Measurements from ENCODE around the gene PLEKHA6.

DNA sequence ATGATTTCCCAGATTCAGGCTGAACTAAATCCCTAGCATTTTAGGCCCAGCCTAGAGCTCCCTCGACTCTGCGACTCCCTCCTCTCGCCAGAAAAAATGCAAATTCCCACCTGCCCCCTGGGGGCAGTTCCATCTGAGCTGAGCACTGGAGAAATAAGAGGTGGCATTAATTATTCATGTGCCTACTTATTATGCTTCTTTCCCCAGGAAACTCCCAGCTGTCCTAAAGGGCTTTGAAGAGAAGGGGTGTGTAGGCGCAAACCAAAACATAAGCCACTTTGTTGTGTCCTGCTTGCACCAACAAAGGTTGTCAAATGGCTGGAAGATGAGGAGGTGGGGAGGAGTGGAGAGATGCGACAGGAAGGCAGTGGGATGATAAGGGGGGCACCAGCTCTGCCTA is 104.5 kb downstream of the PLEKHA6 start:
- TF ChIP-seq EZH2 (optimal IDR thresholded peaks at IDR 0.05; ENCODE audit: low read depth, low read length): no peak
- TF ChIP-seq, protein P1, sequence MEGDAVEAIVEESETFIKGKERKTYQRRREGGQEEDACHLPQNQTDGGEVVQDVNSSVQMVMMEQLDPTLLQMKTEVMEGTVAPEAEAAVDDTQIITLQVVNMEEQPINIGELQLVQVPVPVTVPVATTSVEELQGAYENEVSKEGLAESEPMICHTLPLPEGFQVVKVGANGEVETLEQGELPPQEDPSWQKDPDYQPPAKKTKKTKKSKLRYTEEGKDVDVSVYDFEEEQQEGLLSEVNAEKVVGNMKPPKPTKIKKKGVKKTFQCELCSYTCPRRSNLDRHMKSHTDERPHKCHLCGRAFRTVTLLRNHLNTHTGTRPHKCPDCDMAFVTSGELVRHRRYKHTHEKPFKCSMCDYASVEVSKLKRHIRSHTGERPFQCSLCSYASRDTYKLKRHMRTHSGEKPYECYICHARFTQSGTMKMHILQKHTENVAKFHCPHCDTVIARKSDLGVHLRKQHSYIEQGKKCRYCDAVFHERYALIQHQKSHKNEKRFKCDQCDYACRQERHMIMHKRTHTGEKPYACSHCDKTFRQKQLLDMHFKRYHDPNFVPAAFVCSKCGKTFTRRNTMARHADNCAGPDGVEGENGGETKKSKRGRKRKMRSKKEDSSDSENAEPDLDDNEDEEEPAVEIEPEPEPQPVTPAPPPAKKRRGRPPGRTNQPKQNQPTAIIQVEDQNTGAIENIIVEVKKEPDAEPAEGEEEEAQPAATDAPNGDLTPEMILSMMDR (IDR thresholded peaks at IDR 0.05; ENCODE audit: low read length): no peak

Data from MM.1S (cell line).